HG02610 (cell line): ENCODE results near the gene PPA1.
"Not testable (repeated sequence)": the region's sequence is repeated elsewhere in the genome, so short reads cannot be mapped to it uniquely, and the experiment has no call there.

Experiments
- ATAC-seq: cut with Tn5 transposase; IDR thresholded peaks from one replicate; pipeline ENCODE4 v1.9.1; 2021; ENCODE audit warnings: mild to moderate bottlenecking, moderate library complexity; ENCODE audit not compliant: unreplicated experiment

PPA1 gene

GRCh38 chr10:70233109-70233938 lies at the start of gene PPA1:
TSS of gene PPA1 (minus strand) at chr10:70233429. CDS start at chr10:70233327, 102 bp downstream.
- ATAC-seq = peak; percentile 92

- ATAC-seq = no peak
These were observed 48.4 kb upstream of the PPA1 start for GRCh38 chr10:70281609-70282008.

DNA sequence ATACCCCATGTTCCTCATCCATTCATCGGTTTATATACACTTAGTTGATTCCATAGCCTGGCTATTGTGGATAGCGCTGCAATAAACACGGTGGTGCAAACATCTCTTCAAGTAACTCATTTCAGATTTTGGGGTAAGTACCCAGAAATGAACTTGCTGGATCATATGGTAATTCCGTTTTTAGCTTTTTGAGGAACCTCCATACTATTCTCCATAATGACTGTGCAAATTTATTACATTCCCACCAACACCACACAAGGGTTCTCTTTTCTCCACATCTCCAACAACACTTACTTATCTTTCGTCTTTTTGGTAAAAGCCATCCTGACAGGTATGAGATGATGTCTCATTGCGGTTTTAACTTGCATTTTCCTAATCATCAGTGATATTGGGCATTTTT lies 46.9 kb upstream of the PPA1 start:
- ATAC-seq = no peak

DNA sequence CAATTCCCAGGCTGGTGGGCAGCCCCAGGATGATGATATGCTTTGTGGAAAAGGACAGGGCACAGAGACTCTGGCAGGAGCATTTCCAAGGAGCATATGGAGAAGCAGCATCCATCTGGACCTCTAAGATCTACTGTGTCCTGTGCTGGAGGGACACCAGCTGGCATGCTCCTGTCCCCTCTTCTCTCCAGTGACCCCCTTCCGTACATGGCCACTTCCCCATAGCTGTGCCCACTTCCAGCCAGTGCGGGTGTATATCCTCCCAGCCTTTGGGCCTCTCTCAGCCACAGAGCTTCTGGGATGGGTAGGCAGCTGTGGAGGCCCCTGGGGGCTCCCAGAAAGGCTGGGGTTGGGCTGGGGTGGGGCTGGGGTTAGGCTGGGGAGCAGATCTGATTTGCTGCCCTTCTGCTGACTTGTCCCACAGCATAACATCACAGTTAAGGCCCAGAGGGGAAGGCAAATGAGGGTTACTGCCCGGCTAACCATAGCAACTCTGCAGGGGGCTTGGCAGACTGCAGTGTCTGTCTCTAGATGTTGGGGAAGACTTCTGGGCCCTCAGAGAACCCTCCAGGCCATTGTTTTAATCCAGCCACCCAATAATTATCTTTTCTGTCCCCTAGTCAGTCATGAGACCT lies 44.3 kb upstream of the PPA1 start:
- no peak for ATAC-seq

DNA sequence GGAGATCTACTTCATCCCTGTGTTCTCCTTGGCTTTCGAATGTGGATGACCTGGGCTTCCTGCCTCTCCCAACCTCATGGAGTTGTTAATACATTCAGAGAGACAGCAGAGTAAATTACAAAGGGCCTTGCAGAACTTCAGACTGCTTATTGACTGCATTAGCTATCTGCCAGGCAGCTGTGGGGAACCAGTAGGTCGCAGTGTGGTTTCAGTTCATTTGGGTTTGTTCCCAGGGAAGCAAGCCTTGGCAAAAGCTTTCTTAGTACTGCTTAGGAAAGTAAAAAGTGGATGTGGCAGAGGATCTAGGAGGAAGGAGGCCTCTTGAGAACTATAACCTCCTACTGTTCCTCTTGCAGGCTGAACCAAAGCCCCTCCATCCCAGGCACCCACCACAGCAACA lies 41.4 kb upstream of the PPA1 start:
- no peak for ATAC-seq

GRCh38 chr10:70272925-70273316 lies 39.7 kb upstream of the PPA1 start:
- peak; percentile 59 for ATAC-seq

GRCh38 chr10:70271996-70272924 lies 39.0 kb upstream of the PPA1 start:
- no peak for ATAC-seq

DNA sequence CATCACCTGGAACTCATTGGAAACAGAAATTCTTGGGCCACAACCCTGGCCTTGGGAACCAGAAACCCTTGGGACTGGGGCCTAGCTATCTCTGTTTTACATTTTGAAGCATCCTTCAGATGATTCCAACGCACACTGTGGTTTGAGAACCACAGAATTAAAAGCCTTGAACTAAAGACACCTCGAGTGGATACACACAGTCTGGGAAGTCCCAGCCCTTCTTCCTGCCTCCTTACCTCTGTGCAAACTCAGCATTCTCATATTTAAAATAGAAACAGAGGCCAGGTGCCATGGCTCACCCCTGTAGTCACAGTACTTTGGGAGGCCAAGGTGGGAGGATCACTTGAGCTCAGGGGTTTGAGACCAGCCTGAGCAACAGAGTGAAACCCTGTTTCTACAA lies 37.7 kb upstream of the PPA1 start:
- no peak for ATAC-seq

DNA sequence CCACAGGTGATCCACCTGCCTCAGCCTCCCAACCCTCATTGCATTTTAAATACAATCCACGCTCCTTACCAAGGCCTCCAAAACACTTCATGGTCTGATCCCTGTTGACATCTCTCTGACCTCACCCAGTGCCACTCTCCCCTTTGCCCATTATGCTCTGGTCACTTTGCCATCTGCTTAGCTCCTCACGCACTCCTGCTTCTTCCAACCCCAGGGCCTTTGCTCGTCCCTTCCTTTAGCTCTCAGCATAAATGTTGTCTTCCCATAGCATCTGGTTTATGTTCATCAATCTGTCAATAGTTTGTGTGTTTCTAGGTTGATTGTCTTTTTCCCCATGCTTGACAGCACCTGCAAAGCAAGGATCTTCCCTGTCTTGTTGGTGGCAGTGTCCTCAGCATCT lies 36.5 kb upstream of the PPA1 start:
- ATAC-seq = no peak

- ATAC-seq = no peak
These were observed 35.1 kb upstream of the PPA1 start for GRCh38 chr10:70268376-70268775.

DNA sequence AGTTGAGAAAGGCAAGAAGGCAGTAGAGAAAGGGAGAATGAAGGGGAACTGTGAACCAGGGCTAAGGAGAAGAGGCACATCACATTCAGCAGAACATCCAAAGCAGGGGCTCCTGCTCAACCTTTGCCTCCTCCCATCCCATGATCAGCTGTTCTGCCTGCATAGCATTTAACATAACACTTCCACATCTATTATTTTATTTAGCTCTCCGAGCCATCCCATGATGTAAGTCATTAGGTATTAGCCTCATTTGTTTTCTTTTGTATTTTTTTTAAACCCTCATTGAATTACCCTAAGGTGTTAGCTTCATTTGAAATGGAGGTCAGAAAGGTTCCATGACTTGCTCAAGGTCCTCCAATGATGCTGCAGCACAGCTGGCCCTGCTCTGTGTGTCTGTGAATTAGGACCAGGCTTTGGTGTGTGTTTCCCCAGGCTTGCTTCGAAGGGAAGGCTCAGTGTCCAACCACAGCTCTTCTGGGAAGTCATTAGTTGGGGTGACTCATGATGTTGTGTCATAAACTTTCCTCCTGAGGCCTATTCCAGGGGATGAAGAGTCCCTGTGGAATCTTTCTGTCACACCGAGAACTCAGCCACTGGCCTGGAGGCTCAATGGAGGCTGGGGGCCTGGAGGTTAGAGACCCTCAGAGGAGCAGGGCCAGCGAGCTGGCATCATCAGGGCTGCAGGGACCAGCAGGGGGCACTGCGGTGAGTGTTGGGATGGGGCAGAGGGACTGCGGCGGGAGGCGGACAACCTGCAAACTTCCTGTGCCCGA lies 34.1 kb upstream of the PPA1 start:
- ATAC-seq = no peak

DNA sequence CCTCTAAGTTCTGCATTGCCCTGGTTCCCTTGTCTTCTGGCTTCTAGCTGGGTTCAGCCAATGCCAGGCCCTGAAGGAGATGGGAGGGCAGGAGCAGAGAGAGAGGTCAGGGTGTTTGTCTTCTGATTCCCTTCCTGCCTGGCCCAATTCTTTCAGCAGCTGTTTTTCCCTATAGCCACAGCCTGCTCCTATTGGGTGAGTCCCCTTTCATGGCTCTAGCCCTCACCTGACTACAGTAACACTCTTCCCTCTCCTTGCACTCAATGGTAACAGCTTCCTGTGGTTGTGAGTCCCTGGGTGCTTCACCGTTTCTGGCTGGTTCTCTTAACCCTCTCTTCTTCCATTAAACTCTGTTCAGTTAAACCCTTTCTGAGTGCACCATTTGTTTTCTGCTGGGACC lies 33.5 kb upstream of the PPA1 start:
- no peak for ATAC-seq

DNA sequence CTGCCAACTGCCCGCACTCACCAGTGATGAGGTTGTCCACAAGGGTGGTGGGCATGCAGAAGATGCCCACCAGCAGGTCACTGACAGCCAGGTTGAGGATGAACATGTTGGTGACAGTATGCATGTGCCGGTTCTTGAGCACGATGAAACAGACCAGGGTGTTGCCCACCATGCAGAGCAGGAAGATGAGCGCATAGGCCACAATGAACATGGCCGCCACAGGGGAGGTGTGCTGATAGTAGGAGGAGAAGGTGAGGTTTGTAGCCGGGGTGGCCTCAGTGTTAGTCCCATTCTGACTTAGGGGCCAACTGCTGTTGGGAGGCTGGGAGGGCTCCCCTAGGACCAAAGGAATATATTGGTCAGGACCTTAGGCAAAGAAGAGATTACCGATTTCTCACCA lies 32.8 kb upstream of the PPA1 start:
- no peak for ATAC-seq

DNA sequence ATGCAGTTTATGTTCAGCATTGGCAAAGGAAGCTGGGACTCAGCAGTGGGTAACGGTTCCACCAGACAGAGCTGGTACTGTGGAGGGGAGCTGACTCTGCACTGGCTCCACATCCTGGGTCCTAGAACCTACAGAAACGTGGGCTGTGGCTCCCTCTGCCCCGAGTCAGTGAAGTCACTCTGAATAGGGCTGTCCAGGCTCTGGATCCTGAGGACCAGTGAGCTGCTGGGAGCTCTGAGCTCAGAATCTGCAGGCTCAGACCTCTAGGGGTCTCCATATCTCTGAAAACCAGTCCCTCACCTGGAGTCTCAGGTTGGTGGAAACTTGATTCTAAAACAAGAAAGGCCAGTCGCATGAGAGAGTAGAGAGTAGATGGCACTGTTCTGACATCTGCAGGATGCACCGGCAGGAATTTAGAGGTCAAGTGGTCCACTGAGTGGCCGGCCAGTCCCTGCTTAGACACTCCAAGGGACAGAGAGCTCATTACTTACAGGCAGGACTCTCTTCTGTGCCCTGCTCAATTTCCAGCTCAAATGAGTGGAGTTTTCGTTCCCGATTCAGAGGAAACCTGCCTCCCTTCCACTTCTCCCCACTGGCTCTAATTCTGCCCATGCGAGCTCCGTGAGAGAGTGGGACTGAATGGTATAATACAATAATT lies 31.9 kb upstream of the PPA1 start:
- no peak for ATAC-seq

- no peak for ATAC-seq
These were observed 27.5 kb upstream of the PPA1 start for GRCh38 chr10:70260734-70261133.

DNA sequence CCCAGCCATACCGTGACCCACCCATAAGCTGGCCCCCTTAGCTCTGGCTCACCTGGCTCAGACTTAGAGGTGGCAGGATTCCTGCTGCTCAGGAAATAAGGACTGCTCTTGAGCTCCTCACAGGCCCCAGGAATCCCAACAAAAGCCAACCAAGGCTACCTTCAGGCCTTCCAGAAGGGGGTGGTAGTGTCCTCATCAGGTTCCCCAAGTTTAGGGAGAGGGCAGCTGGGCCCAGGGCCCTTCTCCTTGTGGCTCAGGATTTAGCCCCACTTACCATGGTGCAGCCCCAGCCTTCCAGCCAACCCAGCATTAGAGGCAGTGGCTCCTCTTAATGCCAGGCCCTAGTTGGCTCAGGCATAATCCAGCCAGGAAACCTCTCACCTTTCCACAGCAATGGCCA lies 27.0 kb upstream of the PPA1 start:
- no peak for ATAC-seq

DNA sequence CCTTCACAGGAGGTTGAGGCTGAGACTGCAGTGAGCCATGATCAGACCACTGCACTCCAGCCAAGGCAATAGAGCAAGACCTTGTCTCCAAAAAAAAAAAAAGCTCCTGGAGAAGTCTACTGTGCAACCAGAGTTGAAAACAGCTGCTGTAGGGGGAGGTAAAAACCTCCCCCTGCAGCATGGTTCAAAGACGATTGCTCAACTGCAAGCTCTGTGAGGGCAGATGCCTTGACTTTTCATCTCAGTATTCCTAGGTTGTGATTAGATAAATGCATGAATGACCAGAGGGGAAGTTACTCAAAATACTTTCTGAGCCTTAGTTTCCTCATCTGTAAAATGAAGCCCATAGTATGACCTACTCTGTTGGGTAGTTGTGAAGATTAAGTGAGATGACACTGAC lies 25.0 kb upstream of the PPA1 start:
- ATAC-seq = no peak

DNA sequence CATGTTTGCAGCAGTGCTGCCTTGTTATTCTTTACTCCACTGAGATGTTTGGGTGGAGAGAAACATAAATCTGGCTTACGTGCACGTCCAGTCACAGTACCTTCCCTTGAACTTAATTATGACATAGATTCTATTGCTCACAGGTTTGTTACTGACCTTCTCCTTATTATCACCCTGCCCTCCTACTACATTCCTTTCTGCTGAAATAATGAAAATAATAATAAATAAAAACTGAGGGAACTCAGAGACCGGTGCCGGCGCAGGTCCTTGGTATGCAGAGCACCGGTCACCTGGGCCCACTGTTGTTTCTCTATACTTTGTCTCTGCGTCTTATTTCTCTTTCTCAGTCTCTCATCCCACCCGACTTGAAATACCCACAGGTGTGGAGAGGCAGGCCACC lies 24.6 kb upstream of the PPA1 start:
- not testable (repeated sequence) for ATAC-seq

DNA sequence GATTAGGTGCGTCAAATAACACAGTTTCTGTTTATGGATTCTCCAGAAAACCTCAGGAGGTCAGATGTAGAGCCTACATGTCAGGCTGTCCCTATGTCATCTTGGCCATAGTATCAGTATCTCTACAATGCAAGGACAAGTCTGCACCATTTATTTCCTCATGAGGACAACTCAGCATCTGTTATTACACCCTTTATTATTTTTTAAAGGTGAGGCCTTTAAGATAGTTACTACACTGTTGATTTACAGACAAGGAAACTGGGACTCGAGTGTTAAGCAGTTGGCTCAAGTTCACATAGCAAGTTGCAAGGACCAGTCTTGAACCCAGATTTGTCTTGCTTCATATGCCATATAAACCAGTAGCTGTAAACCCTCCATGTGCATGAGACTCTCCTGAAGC lies 23.2 kb upstream of the PPA1 start:
- no peak for ATAC-seq
